Panc1 (cell line): ENCODE results near the gene GRHL1. TPM values are rescaled to one million over a fixed set of nuclear protein-coding genes. Genes with fewer than 3 reads are reported as not detected.

ENCODE experiments used
- ATAC-seq: fragments of 200-7000 bp; cut with Tn5 transposase; 2 replicates; pipeline ENCODE4 v1.9.1; 2020; ENCODE audit warnings: mild to moderate bottlenecking, moderate library complexity
- BruUV-seq: library from RNA; stranded (reverse); fragments of 400-500 nt; replicated peaks from 2 replicates; lab custom pipeline; 2021; lab: Mats Ljungman, UMichigan
- CTCF ChIA-PET: fragments of 300-600 bp; sonication (Branson Sonifier 250); formaldehyde crosslinking; loops from one replicate; lab custom pipeline; 2022; ENCODE audit warnings: antibody characterized with exemption; lab: Charles Lee
- POLR2A ChIA-PET: fragments of 300-600 bp; sonication (Branson Sonifier 250); formaldehyde crosslinking; loops from one replicate; lab custom pipeline; 2022; ENCODE audit warnings: antibody characterized with exemption; lab: Charles Lee
- DNase-seq: peaks from one replicate; pipeline ENCODE4 v3.0.0-alpha.2; 2010; ENCODE audit warnings: low read depth, low spot score
- H3K27ac ChIP-seq: 2 replicates; pipeline ENCODE4 v1.5.1; 2011; ENCODE audit warnings: mild to moderate bottlenecking, low read length, inconsistent platforms
- H3K27me3 ChIP-seq: fragments of 200-500 bp; sonication (Bioruptor generic); 2 replicates; pipeline ENCODE4 v1.6.0; 2014; ENCODE audit warnings: low read length, inconsistent platforms; ENCODE audit not compliant: control insufficient read depth, insufficient read depth
- H3K36me3 ChIP-seq: fragments of 200-500 bp; sonication (Bioruptor generic); 2 replicates; pipeline ENCODE4 v1.5.1; 2014; ENCODE audit warnings: inconsistent platforms, mild to moderate bottlenecking, low read length, moderate library complexity; ENCODE audit not compliant: control insufficient read depth, insufficient read depth
- H3K4me1 ChIP-seq: 2 replicates; pipeline ENCODE4 v1.5.1; 2011; ENCODE audit warnings: inconsistent platforms, mild to moderate bottlenecking, low read length, moderate library complexity; ENCODE audit not compliant: control insufficient read depth, insufficient read depth
- H3K4me3 ChIP-seq, 2 experiments: 2 replicates each; pipeline ENCODE4 v1.5.1; 2011 to 2012; ENCODE audit warnings: low read depth in 2 of 2, low read length in 2 of 2, mild to moderate bottlenecking in 2 of 2, inconsistent platforms in 1 of 2, moderate library complexity in 1 of 2
- H3K9me3 ChIP-seq: fragments of 200-500 bp; sonication (Bioruptor generic); 2 replicates; pipeline ENCODE4 v1.5.1; 2014; ENCODE audit warnings: low read depth, mild to moderate bottlenecking, inconsistent platforms, low read length, moderate library complexity; ENCODE audit not compliant: control insufficient read depth, insufficient read depth
- CTCF ChIP-seq: fragments of 450-650 bp; IDR thresholded peaks from 2 replicates; pipeline ENCODE4 v1.5.1; 2017; ENCODE audit warnings: mild to moderate bottlenecking
- POLR2AphosphoS5 ChIP-seq: IDR thresholded peaks from 2 replicates; pipeline ENCODE4 v1.6.1; 2012; ENCODE audit warnings: mild to moderate bottlenecking, low read depth, low read length, moderate library complexity
- SIN3A ChIP-seq: IDR thresholded peaks from 2 replicates; pipeline ENCODE4 v1.6.1; 2012; ENCODE audit warnings: low read depth, mild to moderate bottlenecking, low read length, moderate library complexity, borderline replicate concordance; ENCODE audit not compliant: insufficient read depth
- TCF7L2 ChIP-seq: IDR thresholded peaks from 2 replicates; pipeline ENCODE4 v1.6.1; 2011; ENCODE audit warnings: mild to moderate bottlenecking, low read depth, low read length, inconsistent platforms
- in situ Hi-C: cut with HindIII; loops from 2 replicates; pipeline ENCODE4 v1.10.0; 2016; ENCODE audit warnings: low sequenced_read_pairs, low pct_unique_long_range_greater_than_20kb
- intact Hi-C: fragments of 100-400 bp; cut with micrococcal nuclease; formaldehyde crosslinking; loops from one replicate; pipeline ENCODE4 v1.10.0; 2022; ENCODE audit not compliant: unreplicated experiment
- total RNA-seq: library from RNA; stranded (reverse); gene quantifications from one replicate; pipeline ENCODE4 v1.2.1, GENCODE V29; 2021; ENCODE audit not compliant: unreplicated experiment
- TF ChIP-seq, protein P1 (sequence below), 2 experiments: IDR thresholded peaks; 2 replicates each; pipeline ENCODE4 v1.6.1; 2011 to 2012; ENCODE audit warnings: low read depth in 2 of 2, control low read depth in 1 of 2, low read length in 1 of 2, mild to moderate bottlenecking in 1 of 2, moderate library complexity in 1 of 2; ENCODE audit not compliant: insufficient read depth in 1 of 2

Gene GRHL1
- total RNA-seq, 1 experiment from 2014 or later: 4.7 TPM

DNA sequence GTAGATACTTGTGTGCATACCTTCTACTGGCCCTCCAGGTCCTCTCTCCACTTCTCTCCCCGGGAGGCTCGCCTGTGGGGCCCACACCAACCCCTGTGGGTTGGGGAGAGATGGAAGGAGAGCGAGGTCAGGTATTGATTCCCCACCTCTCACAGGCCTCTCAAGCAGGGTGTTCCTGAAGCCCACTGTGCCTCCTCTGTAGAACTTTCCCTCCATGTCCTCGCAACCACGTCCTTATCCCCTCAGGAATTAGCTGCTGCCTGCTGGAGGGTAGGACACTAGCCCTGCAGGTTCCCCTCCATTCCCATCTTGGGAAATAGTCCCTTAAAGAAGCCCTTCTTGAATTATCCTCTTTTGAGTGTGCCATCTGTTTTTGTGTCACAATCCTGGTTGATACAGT, 52.9 kb downstream of the GRHL1 start:
- ChIA-PET POLR2A (no interaction called here), CTCF (interaction anchor here (1.3 kb wide), 1 partner anchor 20 kb away, joined by 3 read pairs; no protein-coding TSS in a partner anchor)
- H3K27ac ChIP-seq: no peak overlapping the region
- DNase-seq (no peak), ATAC-seq (no peak)
- no peaks in the 10 kb centered on the region for H3K27me3 ChIP-seq
- H3K4me3 ChIP-seq: no peak overlapping the region
- BruUV-seq: no TSS peak
- H3K9me3 ChIP-seq: no peaks in the 10 kb centered on the region
- no peaks in the 10 kb centered on the region for H3K4me1 ChIP-seq
- in situ Hi-C loops (no loop called here), intact Hi-C loops (no loop called here)
- H3K36me3 ChIP-seq: no peaks in the 10 kb centered on the region
- TF ChIP-seq SIN3A: no peak
- no peak for TF ChIP-seq POLR2AphosphoS5
- no peak for TF ChIP-seq TCF7L2
- TF ChIP-seq, protein P1, sequence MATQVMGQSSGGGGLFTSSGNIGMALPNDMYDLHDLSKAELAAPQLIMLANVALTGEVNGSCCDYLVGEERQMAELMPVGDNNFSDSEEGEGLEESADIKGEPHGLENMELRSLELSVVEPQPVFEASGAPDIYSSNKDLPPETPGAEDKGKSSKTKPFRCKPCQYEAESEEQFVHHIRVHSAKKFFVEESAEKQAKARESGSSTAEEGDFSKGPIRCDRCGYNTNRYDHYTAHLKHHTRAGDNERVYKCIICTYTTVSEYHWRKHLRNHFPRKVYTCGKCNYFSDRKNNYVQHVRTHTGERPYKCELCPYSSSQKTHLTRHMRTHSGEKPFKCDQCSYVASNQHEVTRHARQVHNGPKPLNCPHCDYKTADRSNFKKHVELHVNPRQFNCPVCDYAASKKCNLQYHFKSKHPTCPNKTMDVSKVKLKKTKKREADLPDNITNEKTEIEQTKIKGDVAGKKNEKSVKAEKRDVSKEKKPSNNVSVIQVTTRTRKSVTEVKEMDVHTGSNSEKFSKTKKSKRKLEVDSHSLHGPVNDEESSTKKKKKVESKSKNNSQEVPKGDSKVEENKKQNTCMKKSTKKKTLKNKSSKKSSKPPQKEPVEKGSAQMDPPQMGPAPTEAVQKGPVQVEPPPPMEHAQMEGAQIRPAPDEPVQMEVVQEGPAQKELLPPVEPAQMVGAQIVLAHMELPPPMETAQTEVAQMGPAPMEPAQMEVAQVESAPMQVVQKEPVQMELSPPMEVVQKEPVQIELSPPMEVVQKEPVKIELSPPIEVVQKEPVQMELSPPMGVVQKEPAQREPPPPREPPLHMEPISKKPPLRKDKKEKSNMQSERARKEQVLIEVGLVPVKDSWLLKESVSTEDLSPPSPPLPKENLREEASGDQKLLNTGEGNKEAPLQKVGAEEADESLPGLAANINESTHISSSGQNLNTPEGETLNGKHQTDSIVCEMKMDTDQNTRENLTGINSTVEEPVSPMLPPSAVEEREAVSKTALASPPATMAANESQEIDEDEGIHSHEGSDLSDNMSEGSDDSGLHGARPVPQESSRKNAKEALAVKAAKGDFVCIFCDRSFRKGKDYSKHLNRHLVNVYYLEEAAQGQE (IDR thresholded peaks at IDR 0.05; ENCODE audit: insufficient read depth in 1 of 2, low read depth in 2 of 2, low read length in 1 of 2): no peak
- TF ChIP-seq CTCF: no peak

- BruUV-seq: no TSS peak
- DNase-seq (no peak), ATAC-seq (no peak)
- TF ChIP-seq SIN3A (no peak), POLR2AphosphoS5 (no peak), CTCF (no peak), TCF7L2 (no peak)
- TF ChIP-seq, protein P1 (IDR thresholded peaks at IDR 0.05; ENCODE audit: insufficient read depth in 1 of 2, low read depth in 2 of 2, low read length in 1 of 2): no peak
- intact Hi-C loops (no loop called here), in situ Hi-C loops (no loop called here)
- Histone ChIP-seq H3K9me3 (no peaks in the 10 kb centered on the region), H3K36me3 (no peaks in the 10 kb centered on the region), H3K27ac (no peak overlapping the region), H3K4me3 (no peak overlapping the region), H3K4me1 (no peaks in the 10 kb centered on the region), H3K27me3 (no peaks in the 10 kb centered on the region)
- CTCF ChIA-PET: interaction anchor here (1.3 kb wide), 1 partner anchor 21 kb away, joined by 3 read pairs; no protein-coding TSS in a partner anchor
- POLR2A ChIA-PET: interaction anchor here (0.6 kb wide), 2 partner anchors 15 to 429 kb away, joined by 5 read pairs; no protein-coding TSS in a partner anchor
These were observed 53.3 kb downstream of the GRHL1 start for GRCh38 chr2:10004836-10005235.
